ENCODE measurements around the gene COBL.
"Not testable (repeated sequence)": the region's sequence is repeated elsewhere in the genome, so short reads cannot be mapped to it uniquely, and the experiment has no call there.

COBL gene

DNA sequence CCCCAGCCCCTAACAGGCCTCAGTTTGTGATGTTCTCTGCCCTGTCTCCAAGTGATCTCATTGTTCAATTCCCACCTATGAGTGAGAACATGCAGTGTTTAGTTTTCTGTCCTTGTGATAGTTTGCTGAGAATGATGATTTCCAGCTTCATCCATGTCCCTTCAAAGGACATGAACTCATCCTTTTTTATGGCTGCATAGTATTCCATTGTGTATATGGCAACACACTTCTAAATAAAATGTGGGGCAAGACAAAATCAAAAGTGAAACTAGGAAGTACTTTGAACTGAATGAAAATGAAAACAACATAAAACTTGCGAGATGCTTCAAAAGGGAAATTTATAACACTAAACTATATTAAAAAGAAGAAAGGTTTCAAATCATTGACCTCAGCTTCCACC, 326.4 kb downstream of the COBL start:
- DNase-seq (ENCODE audit: low read depth) = not testable (repeated sequence)

DNA sequence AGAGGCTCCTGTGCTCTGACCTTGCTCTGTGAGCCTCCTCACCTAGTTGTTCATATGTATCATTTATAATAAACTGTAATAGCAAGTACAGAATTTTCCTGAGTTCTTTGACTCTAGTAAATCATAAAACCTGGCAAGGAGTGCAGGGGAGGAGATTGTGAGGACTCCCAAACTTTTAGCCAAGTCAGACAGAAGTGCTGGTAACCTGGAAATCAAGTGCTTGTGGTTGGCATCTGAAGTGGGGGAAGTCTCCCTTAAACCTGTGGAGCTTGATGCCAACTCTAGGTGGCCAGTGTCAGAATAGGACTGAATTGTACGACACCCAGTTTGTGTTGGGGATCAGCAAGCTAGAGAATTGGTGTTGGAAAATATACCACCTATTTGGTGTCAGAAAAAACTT, 327.6 kb downstream of the COBL start:
- DNase-seq (ENCODE audit: low read depth) = no peak

- no peak for DNase-seq (ENCODE audit: low read depth)
Measured at GRCh38 chr7:50988465-50988864, 328.1 kb downstream of the COBL start.

DNA sequence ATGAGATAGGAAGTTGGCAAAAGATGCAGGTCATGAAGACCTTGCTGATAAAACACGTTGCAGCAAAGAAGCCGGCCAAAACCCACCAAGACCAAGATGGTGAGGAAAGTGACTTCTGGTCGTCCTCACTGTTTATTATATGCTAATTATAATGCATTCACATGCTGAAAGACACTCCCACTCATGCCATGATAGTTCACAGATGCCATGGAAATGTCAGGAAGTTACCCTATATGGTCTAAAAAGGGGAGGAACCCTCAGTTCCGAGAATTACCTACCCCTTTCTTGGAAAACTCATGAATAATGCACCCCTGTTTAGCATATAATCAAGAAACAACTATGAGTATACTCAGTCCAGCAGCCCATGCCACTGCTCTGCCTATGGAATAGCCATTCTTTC, 331.5 kb downstream of the COBL start:
- no peak for DNase-seq (ENCODE audit: low read depth)

DNA sequence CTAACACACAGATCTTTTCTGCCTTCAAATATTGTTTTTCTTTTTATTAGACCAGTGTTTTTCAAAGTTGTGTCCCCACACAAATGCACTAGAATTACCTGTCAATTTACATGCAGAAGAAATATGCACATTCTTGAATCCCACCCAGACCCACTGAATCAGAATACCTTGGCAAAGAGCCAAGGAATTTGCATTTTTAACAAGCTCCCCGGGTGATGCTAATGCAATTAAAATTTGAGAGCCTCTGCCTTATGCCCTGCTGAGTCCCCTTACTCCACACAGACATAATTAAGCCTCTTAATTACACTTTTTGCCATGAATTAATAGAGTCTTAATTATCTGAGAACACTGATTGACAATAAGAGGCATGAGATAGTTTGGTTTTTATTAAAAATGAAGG, 332.8 kb downstream of the COBL start:
- DNase-seq (ENCODE audit: low read depth) = no peak

- DNase-seq (ENCODE audit: low read depth) = no peak
Measured at GRCh38 chr7:50982626-50983025, 334.0 kb downstream of the COBL start.

DNA sequence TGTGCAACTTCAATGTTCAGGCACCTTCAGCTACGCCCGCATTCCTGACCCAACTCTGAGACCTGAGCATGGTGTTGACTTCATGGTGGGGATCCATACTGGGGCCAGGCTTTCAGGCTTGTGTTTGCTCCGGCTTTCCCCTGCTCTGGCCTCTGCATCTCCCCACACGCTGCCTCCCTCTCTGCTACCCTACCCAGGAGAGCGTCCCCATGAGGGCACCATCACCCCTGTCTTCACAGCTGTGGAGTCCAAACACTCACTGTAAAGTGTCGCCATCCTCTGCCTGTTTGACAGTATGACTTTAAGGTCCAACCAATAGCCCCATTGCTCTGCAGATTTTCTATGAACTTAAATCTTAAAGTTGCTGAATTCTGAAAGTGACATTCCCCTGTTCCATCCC, 334.9 kb downstream of the COBL start:
- DNase-seq (ENCODE audit: low read depth) = no peak

DNA sequence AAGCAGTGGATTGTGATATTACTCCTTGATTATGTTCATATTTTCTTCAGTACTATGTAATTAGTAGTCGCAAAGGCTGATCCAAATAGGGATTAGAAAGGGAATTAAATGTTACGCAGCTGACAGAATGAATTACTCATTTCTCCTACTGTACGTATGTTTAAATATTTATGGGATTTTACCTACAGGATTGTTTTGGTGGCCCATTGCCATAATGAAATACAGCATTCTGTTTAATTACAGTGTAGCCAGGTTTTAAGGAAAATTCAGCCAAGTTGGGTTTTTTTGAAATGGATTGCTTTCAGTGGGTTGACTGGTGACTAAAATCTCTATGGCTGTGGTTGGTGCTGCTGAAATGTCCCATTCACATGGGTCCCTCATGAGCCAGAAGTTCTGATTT, 336.2 kb downstream of the COBL start:
- DNase-seq (ENCODE audit: low read depth) = no peak

DNA sequence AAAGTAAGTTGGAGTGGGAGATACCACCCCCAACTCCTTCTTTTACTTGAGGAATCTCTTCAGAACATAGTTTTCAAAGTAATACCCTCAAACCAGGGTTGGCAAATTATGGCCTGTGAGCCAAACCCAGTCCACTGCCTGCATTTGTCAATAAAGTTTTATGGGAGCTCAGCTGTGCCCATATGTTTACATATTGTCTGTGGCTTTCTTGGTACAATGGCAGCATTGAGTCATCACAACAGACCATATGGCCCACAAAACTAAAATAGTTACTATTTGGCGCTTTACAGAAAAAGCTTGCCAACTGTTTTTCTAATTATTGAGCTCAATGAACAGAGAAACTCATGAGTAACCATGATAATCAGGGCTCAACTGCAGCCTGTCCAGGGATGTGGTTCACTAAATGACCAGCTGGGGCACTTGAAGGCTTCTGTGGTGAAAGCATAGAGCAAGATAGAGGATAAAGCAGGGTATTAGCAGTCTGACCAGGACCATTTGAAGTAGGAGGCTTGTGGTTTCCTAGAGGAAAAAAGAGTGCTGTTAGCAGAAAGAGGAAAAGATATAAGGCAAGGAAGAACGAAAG, 337.9 kb downstream of the COBL start:
- no peak for DNase-seq (ENCODE audit: low read depth)

DNA sequence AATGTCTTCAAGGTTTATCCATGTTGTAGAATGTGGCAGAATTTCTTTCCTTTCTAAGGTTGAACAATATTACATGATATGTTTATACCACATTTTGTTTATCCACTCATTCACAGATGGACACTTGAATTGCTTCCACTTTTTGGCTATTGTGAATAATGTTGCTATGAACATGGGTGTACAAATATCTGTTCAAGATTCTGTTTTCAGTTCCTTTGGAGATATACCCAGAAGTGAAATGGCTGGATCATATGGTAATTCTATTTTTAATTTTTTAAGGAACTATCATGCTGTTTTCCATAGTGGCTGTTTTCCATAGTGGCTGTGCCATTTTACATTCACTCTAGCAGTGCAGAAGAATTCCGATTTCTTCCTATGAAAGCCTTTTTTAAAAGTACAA, 339.2 kb downstream of the COBL start:
- no peak for DNase-seq (ENCODE audit: low read depth)

GRCh38 chr7:50976064-50976463, 340.5 kb downstream of the COBL start:
- DNase-seq (ENCODE audit: low read depth) = no peak

GRCh38 chr7:50974240-50974639, 342.4 kb downstream of the COBL start:
- DNase-seq (ENCODE audit: low read depth) = no peak

DNA sequence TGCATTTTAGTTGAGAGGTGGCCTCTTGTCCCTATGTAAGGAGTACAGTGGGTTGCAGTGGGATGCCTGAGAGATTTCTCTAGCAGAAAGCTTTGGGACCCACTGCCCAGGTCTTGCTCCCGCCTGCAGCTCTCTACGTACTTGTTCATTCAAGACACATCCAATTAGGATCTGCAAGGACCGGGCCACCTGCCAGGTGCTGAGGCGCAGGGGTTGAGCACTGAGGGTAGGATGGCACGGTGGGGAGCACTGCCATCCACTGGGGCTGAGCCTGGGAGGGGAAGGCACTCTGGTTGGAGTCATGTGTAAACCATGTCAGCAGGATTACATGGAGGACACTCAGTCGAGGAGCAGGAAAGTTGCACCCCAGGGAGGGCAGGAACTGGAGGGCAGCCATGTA, 342.8 kb downstream of the COBL start:
- no peak for DNase-seq (ENCODE audit: low read depth)

- DNase-seq (ENCODE audit: low read depth) = no peak
Measured at GRCh38 chr7:50970092-50970491, 346.5 kb downstream of the COBL start.

Measured in activated T-cell treated with anti-CD3 and anti-CD28 coated beads for 48 hours (primary cell).